GM15510 (cell line): ENCODE results near the gene BARHL2.

Experiments
- POLR2A ChIP-seq: IDR thresholded peaks from 3 replicates; pipeline ENCODE4 v1.6.1; 2011; ENCODE audit warnings: borderline replicate concordance; ENCODE audit not compliant: insufficient read length; ENCODE audit errors: extremely low read depth

The BARHL2 gene

DNA sequence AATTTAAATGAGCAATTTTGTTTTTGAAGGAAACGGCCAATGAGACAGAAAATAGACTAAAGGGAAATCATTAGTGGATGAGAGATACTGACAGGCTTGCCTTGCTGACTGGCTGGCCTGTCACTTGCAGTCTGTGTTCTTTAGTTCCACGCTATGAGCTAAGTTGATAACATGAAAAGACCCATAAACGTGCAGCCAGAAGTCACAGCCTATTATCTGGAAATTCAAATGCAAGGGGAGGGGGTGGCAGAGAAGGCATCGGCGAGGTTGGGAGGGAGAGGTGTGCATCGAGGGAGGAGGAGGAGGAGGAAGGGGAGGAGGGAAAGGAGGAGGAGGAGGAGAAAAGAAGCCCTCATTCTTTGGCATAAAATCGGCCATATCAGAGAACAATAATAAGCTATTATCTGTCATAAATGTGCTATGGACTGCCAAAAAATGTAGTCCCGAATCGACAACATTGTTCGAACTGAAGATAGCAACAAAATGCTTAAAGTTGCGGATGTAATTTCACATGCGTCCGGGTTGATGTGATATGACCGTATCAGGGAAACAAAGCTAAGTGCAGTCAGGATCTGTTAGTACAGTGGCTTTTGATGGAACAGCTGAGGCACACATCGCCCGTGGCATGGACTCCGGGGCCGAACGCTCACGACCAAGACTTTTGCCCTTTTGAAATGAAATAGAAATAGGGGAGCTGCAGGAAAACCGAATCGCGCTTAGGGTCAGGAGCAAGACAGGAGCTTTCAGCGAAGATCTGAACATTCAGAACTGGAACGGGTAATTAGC lies 11.6 kb upstream of the BARHL2 start:
- TF ChIP-seq POLR2A: no peak

- TF ChIP-seq POLR2A: no peak
Measured at GRCh38 chr1:90727917-90728501, 10.9 kb upstream of the BARHL2 start.

- TF ChIP-seq POLR2A: no peak
Measured at GRCh38 chr1:90726986-90727480, 9.9 kb upstream of the BARHL2 start.

- TF ChIP-seq POLR2A: no peak
Measured at GRCh38 chr1:90726425-90726985, 9.4 kb upstream of the BARHL2 start.

DNA sequence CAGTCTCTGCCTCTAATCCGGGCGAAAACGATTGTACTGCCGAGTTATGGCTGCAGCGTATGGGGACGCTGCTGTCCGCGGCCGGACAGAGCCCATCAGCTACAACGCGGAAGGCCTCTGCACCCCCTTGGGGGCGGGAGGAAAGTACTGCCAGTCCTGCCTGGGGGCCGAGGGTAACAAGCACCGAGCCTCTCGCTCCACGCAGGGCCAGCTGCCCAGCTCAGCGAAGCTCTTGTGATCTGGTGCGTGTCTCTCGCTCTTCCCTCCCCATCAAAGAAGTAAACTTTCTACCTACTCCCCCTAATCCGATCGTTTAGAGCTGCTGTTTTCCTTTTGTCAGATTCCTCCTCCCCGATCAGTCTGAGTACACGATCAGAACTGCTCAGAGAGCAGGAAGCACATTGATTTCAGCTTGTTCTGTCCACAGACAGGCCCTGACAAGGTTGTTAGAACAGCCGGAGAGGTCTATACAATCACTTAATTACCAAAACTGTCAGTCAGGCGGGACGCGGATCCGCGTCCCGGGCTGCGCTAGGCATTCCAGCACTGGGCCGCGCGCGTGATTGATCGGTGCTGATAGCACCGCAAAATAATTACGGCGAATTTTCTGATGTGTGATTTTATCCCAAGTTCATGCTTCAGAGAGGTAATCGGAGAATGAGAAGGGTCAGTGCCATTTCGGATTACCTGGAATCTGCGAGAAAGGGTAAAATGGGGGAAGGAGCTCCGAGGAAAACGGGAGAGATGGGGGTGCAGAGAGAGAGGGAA lies 8.7 kb upstream of the BARHL2 start:
- TF ChIP-seq POLR2A: no peak

DNA sequence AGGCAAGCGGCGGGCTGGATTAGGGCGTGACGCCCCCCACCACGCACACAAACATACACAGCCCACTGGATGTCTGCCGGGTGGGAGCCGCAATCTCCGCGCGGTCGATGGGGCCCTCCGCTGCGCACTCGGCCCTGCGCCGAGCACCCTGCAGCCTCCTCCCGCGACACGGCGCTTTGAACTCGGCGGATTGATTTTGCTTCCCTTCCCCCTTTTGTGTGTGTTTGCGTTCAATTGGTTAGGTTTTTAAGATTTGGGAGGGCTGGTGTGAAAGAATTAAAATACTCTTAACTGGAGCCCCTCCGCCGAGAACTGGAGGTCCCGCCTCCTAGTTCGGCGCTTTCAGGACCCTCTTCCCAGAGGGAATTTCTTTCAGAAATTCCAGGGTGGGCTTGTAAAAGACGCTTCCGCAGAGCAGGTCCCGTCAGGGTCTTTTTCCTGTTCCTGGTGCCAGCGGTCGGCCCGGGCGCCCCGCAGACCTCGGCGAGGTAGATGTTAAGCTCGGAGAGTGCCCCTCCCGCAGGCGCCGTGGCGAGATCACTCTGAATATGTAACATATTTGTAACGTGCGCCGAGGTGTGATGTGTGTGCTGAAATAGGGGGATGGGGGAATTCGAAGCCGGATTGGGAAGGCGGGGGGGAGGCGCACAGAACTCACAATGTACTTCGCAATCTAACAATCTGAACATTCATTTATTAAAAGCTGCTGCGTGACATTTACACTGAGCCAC lies 8.0 kb upstream of the BARHL2 start:
- TF ChIP-seq POLR2A: no peak

GRCh38 chr1:90724361-90724760 lies 7.3 kb upstream of the BARHL2 start:
- TF ChIP-seq POLR2A: no peak

- TF ChIP-seq POLR2A: no peak
Measured at GRCh38 chr1:90723590-90724108, 6.5 kb upstream of the BARHL2 start.

DNA sequence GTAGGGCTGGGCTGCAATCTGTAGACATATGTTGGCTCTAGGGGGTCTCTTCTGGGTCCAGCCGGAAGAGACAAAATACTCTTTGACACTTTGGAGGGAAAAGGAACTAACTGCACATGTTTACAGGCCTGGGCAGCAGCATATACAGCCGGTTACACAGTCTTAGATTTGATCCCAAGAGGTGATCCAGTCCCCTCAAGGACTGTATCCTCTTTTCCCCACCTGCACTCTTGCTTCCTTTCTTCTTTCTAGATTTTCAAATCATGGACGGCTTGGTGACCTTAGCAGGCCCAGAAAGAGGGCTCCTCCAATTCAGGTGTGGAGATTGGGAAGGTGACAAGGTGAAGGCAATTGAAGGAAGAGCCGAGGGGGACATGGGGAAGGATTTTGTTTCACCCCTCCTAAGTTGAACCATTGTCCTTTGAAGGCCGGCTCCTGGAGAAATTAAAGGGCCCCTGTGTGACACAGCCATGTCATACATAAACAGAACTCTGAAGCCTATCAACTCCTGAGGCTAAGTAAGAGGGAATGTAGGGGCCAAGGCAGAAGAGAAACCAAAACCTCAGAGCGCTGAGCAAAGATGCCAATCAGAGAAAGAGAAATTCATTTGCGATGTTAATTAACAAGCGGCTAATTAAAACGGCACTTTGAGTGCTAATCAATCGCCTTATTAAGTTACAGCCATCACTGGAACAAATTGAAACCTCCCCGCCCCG lies 5.9 kb upstream of the BARHL2 start:
- TF ChIP-seq POLR2A: no peak

DNA sequence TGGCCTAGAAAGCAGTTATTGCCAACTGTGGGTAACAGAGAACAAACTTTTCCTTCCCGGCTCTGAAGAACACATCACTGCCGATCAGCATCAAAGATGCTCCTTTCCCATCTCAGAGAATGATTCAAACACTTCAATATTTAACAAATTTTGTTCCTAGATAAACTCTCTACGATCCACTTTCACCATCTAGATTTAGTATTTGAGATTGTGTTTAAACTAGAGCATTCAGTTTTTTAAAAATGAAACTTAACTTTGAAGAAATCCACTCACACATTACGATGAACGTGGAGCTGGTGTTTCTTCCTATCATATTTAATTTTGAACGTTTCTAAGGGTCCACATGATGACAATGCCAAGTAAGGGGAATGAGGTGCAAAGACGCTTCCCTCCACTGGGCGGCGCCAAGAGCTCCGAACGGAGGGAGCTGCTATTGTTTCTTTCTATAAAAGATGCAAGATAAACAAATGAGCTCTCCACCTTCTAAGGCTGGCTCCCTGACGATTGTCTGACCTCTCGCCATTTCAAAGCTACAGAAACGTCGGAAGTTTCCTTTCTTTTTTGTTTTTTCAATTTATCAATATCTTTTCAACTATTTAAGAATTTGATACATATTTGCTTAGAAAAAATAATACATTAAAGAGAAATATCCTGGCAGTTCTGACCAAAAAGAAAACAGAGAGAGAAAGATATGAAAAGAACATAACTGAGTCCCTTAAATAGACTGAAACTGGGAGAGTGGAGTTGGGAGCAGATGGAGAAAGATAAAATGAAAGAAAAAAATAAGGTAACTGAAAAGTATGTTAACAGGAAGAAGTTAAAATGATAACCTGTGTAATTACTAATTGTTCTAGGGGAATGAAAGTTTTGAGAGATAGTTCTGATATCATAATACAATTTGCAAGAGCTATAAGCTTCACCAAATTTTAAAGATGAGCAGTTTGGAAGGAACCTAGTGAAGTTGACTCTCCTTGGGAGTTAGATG lies 4.4 kb upstream of the BARHL2 start:
- no peak for TF ChIP-seq POLR2A

- no peak for TF ChIP-seq POLR2A
Measured at GRCh38 chr1:90720145-90720636, 3.1 kb upstream of the BARHL2 start.

GRCh38 chr1:90719330-90720144 lies 2.4 kb upstream of the BARHL2 start:
- TF ChIP-seq POLR2A: no peak
